ENCODE measurements around the gene FADS1. TPM values are rescaled to one million over a fixed set of nuclear protein-coding genes. Genes with fewer than 3 reads are reported as not detected.

FADS1 gene
- total RNA-seq, 1 donor from 2014 or later, result 24.1 TPM

- no peak for DNase-seq
- H3K36me3 ChIP-seq, result no peaks in the 10 kb centered on the region
- intact Hi-C loops (cut with micrococcal nuclease), result no loop called here
- no peak for TF ChIP-seq CTCF (IDR thresholded peaks at IDR 0.05; ENCODE audit: borderline replicate concordance)
- no peaks in the 10 kb centered on the region for H3K9me3 ChIP-seq (replicated peaks)
- no peaks in the 10 kb centered on the region for H3K27me3 ChIP-seq (ENCODE audit: low read depth)
- H3K4me1 ChIP-seq, result peaks cover 9% of the 10 kb centered on the region
- no peak overlapping the region for H3K27ac ChIP-seq (replicated peaks)
- H3K4me3 ChIP-seq, result no peak overlapping the region
These were observed 44.8 kb downstream of the FADS1 start for GRCh38 chr11:61771985-61772455.

GRCh38 chr11:61771195-61771894, 45.5 kb downstream of the FADS1 start:
- DNase-seq, result no peak
- intact Hi-C loops (cut with micrococcal nuclease), result no loop called here
- H3K9me3 ChIP-seq (replicated peaks), result no peaks in the 10 kb centered on the region
- H3K36me3 ChIP-seq, result no peaks in the 10 kb centered on the region
- H3K27ac ChIP-seq (replicated peaks), result no peak overlapping the region
- H3K4me3 ChIP-seq, result no peak overlapping the region
- H3K4me1 ChIP-seq, result peaks cover 6% of the 10 kb centered on the region
- no peak for TF ChIP-seq CTCF (IDR thresholded peaks at IDR 0.05; ENCODE audit: borderline replicate concordance)
- no peaks in the 10 kb centered on the region for H3K27me3 ChIP-seq (ENCODE audit: low read depth)

- DNase-seq, result no peak
- Histone ChIP-seq H3K9me3 (replicated peaks) (no peaks in the 10 kb centered on the region), H3K36me3 (no peaks in the 10 kb centered on the region), H3K4me3 (no peak overlapping the region), H3K27me3 (ENCODE audit: low read depth) (no peaks in the 10 kb centered on the region), H3K27ac (replicated peaks) (no peak overlapping the region), H3K4me1 (peaks cover 6% of the 10 kb centered on the region)
- intact Hi-C loops (cut with micrococcal nuclease), result no loop called here
- no peak for TF ChIP-seq CTCF (IDR thresholded peaks at IDR 0.05; ENCODE audit: borderline replicate concordance)
These were observed 46.7 kb downstream of the FADS1 start for GRCh38 chr11:61769946-61770683.

GRCh38 chr11:61769169-61769920, 47.5 kb downstream of the FADS1 start:
- no peak for TF ChIP-seq CTCF (IDR thresholded peaks at IDR 0.05; ENCODE audit: borderline replicate concordance)
- H3K9me3 ChIP-seq (replicated peaks), result no peaks in the 10 kb centered on the region
- intact Hi-C loops (cut with micrococcal nuclease), result no loop called here
- no peak overlapping the region for H3K4me3 ChIP-seq
- DNase-seq, result no peak
- no peaks in the 10 kb centered on the region for H3K36me3 ChIP-seq
- no peak overlapping the region for H3K27ac ChIP-seq (replicated peaks)
- peaks cover 6% of the 10 kb centered on the region for H3K27me3 ChIP-seq (ENCODE audit: low read depth)
- peaks cover 12% of the 10 kb centered on the region for H3K4me1 ChIP-seq

- H3K27me3 ChIP-seq (ENCODE audit: low read depth), result peaks cover 14% of the 10 kb centered on the region
- no peak overlapping the region for H3K4me3 ChIP-seq
- no peak for DNase-seq
- peaks cover 12% of the 10 kb centered on the region for H3K4me1 ChIP-seq
- H3K27ac ChIP-seq (replicated peaks), result no peak overlapping the region
- H3K36me3 ChIP-seq, result no peaks in the 10 kb centered on the region
- no peak for TF ChIP-seq CTCF (IDR thresholded peaks at IDR 0.05; ENCODE audit: borderline replicate concordance)
- intact Hi-C loops (cut with micrococcal nuclease), result no loop called here
- no peaks in the 10 kb centered on the region for H3K9me3 ChIP-seq (replicated peaks)
These were observed 48.3 kb downstream of the FADS1 start for GRCh38 chr11:61768376-61769076.

All from left ventricle myocardium inferior (tissue), 1 donor.